ENCODE measurements around the gene TPSB2.

Gene TPSB2

GRCh38 chr16:1220841-1221627, 8.9 kb downstream of the TPSB2 start:
- no peak for DNase-seq (ENCODE audit: low spot score)

GRCh38 chr16:1220098-1220728, 9.8 kb downstream of the TPSB2 start:
- no peak for TF ChIP-seq CTCF (IDR thresholded peaks at IDR 0.05; ENCODE audit: extremely low read depth, missing control alignments)
- no peak for DNase-seq (ENCODE audit: low spot score)

More at GRCh38 chr16:1220841-1221627, 8.9 kb downstream of the TPSB2 start:
- TF ChIP-seq CTCF (IDR thresholded peaks at IDR 0.05; ENCODE audit: extremely low read depth, missing control alignments): no peak

- no peak for DNase-seq (ENCODE audit: low spot score)
- no peak for TF ChIP-seq CTCF (IDR thresholded peaks at IDR 0.05; ENCODE audit: extremely low read depth, missing control alignments)
Observed at GRCh38 chr16:1218930-1219611, 10.9 kb downstream of the TPSB2 start.

GRCh38 chr16:1218061-1218929, 11.7 kb downstream of the TPSB2 start:
- TF ChIP-seq CTCF (IDR thresholded peaks at IDR 0.05; ENCODE audit: extremely low read depth, missing control alignments): no peak
- no peak for DNase-seq (ENCODE audit: low spot score)

GRCh38 chr16:1217526-1217925, 12.5 kb downstream of the TPSB2 start:
- no peak for DNase-seq (ENCODE audit: low spot score)
- no peak for TF ChIP-seq CTCF (IDR thresholded peaks at IDR 0.05; ENCODE audit: extremely low read depth, missing control alignments)

GRCh38 chr16:1216681-1217400, 13.1 kb downstream of the TPSB2 start:
- TF ChIP-seq CTCF (IDR thresholded peaks at IDR 0.05; ENCODE audit: extremely low read depth, missing control alignments): no peak
- DNase-seq (ENCODE audit: low spot score): no peak

Measured in GM20000 (cell line).